K562 (cell line): ENCODE measurements around the gene ADIPOR2. TPM values are rescaled to one million over a fixed set of nuclear protein-coding genes. Genes with fewer than 3 reads are reported as not detected.

Experiments used
- ATAC-seq: fragments of 200-7000 bp; cut with Tn5 transposase; 3 replicates; pipeline ENCODE4 v1.9.1; 2020; ENCODE audit warnings: moderate library complexity
- BruUV-seq: library from RNA; stranded (reverse); fragments of 400-500 nt; replicated peaks from 2 replicates; lab custom pipeline; 2021; lab: Mats Ljungman, UMichigan
- CTCF ChIA-PET: fragments of 300-600 bp; formaldehyde crosslinking; extraction: SDS; loops from one replicate; lab custom pipeline; 2021; ENCODE audit warnings: low intra/inter-chr PET ratio; lab: Yijun Ruan, JAX
- POLR2A ChIA-PET: fragments of 300-600, 350-650 bp; sonication (Branson Sonifier 250); formaldehyde crosslinking; extraction: SDS; loops from one replicate; lab custom pipeline; 2021; ENCODE audit warnings: antibody characterized with exemption, inconsistent platforms; lab: Yijun Ruan, JAX
- DNase-seq, 4 experiments: peaks; one replicate each; pipeline versions ENCODE4 v3.0.0 to v3.0.0-alpha.2; 2011 to 2018; ENCODE audit warnings: low spot score in 3 of 4, mixed read lengths in 3 of 4; ENCODE audit errors: extremely low read depth in 1 of 4
- FAIRE-seq: peaks from 2 replicates; lab custom pipeline; 2011; peaks lifted over from hg19 to GRCh38; lab: Jason Lieb, UNC
- H2AFZ ChIP-seq: 2 replicates; pipeline ENCODE4 v1.6.0; 2011; ENCODE audit warnings: low read depth, low read length, control low read depth, inconsistent platforms
- H3K27ac ChIP-seq: fragments of 200-600 bp; 3 replicates; pipeline ENCODE4 v1.8.0; 2011; ENCODE audit warnings: low read depth, mild to moderate bottlenecking, control low read depth, inconsistent platforms, low read length, moderate library complexity, mixed read lengths; ENCODE audit errors: extremely low read depth
- H3K27me3 ChIP-seq, 2 experiments: fragments of 300-600 bp in 1 of 2; 2 replicates in 1 of 2; 3 replicates in 1 of 2; pipeline versions ENCODE4 v1.6.0 to v1.8.0; 2011; ENCODE audit warnings: inconsistent platforms in 2 of 2, low read length in 2 of 2, mild to moderate bottlenecking in 1 of 2, mixed read lengths in 1 of 2, moderate library complexity in 1 of 2; ENCODE audit not compliant: control insufficient read depth in 2 of 2, insufficient read depth in 2 of 2
- H3K36me3 ChIP-seq: fragments of 300-600 bp; 3 replicates; pipeline ENCODE4 v1.8.0; 2011; ENCODE audit warnings: mild to moderate bottlenecking, low read length, inconsistent platforms; ENCODE audit not compliant: control insufficient read depth, insufficient read depth
- H3K4me1 ChIP-seq, 2 experiments: fragments of 200-600 bp in 1 of 2; replicated peaks in 1 of 2; 2 replicates in 1 of 2; 3 replicates in 1 of 2; pipeline versions ENCODE4 v1.5.1 to v1.8.0; 2011; ENCODE audit warnings: inconsistent platforms in 2 of 2, low read length in 2 of 2, mild to moderate bottlenecking in 1 of 2, mixed read lengths in 1 of 2, moderate library complexity in 1 of 2; ENCODE audit not compliant: control insufficient read depth in 2 of 2, insufficient read depth in 2 of 2
- H3K4me2 ChIP-seq: 2 replicates; pipeline ENCODE4 v1.6.1; 2011; ENCODE audit warnings: low read length, control low read depth, inconsistent platforms, mixed read lengths; ENCODE audit not compliant: insufficient read depth
- H3K4me3 ChIP-seq: fragments of 200-600 bp; sonication (generic), shearing (Covaris generic); 2 replicates; pipeline ENCODE4 v1.5.1; 2016; ENCODE audit warnings: control low read depth, inconsistent platforms
- H3K79me2 ChIP-seq: fragments of 200-600 bp; 3 replicates; pipeline ENCODE4 v1.8.0; 2011; ENCODE audit warnings: low read length, inconsistent platforms; ENCODE audit not compliant: control insufficient read depth, insufficient read depth
- H3K9ac ChIP-seq, 2 experiments: 2 replicates each; pipeline versions ENCODE4 v1.6.0 to v1.6.1; 2011; ENCODE audit warnings: low read depth in 2 of 2, low read length in 2 of 2, control low read depth in 1 of 2, inconsistent platforms in 1 of 2, mild to moderate bottlenecking in 1 of 2, mixed read lengths in 1 of 2; ENCODE audit not compliant: insufficient read depth in 1 of 2
- H3K9me1 ChIP-seq: one replicate; pipeline ENCODE4 v1.6.0; 2011; ENCODE audit warnings: inconsistent platforms, mild to moderate bottlenecking, low read length, moderate library complexity; ENCODE audit not compliant: control insufficient read depth, insufficient read depth
- H3K9me3 ChIP-seq: replicated peaks from 2 replicates; pipeline ENCODE4 v1.5.1; 2011; ENCODE audit warnings: low read depth, low read length, inconsistent platforms; ENCODE audit not compliant: control insufficient read depth, insufficient read depth
- H4K20me1 ChIP-seq: replicated peaks from 2 replicates; pipeline ENCODE4 v1.6.1; 2011; ENCODE audit warnings: low read length, inconsistent platforms, mixed read lengths; ENCODE audit not compliant: control insufficient read depth, insufficient read depth
- ARID2 ChIP-seq: fragments of 450-650 bp; IDR thresholded peaks from 2 replicates; pipeline ENCODE4 v1.6.1; 2017; ENCODE audit warnings: antibody characterized with exemption, mild to moderate bottlenecking
- BCL6 ChIP-seq: fragments of 250-450 bp; sonication (Bioruptor Pico); IDR thresholded peaks from 2 replicates; pipeline ENCODE4 v1.4.0; 2020
- CBX5 ChIP-seq: IDR thresholded peaks from 2 replicates; pipeline ENCODE4 v1.6.1; 2014; ENCODE audit warnings: low read depth, borderline replicate concordance
- CREB1 ChIP-seq, 2 experiments: sonication (generic) in 1 of 2; formaldehyde crosslinking in 1 of 2; IDR thresholded peaks; 2 replicates each; pipeline versions ENCODE4 v1.6.1 to v1.8.0; 2012 to 2022; ENCODE audit warnings: inconsistent platforms in 1 of 2, mild to moderate bottlenecking in 1 of 2, missing genetic modification reagents in 1 of 2, moderate library complexity in 1 of 2
- CSDE1 ChIP-seq, 2 experiments: fragments of 450-650 bp; IDR thresholded peaks; 2 replicates each; pipeline ENCODE4 v1.6.1; 2016; ENCODE audit warnings: mild to moderate bottlenecking in 1 of 2
- ETV6 ChIP-seq, 3 experiments: fragments of 150-350 bp in 1 of 3; sonication (generic) in 1 of 3; formaldehyde crosslinking in 1 of 3; IDR thresholded peaks; 2 replicates each; pipeline versions ENCODE4 v1.6.1 to v1.8.0; 2014 to 2022; ENCODE audit warnings: borderline replicate concordance in 2 of 3, low read depth in 2 of 3, antibody characterized with exemption in 1 of 3, low read length in 1 of 3, mild to moderate bottlenecking in 1 of 3, missing genetic modification reagents in 1 of 3
- HNRNPLL ChIP-seq: fragments of 200-400 bp; formaldehyde crosslinking; IDR thresholded peaks from 2 replicates; pipeline ENCODE4 v1.6.1; 2017; ENCODE audit warnings: low read length, low read depth, mild to moderate bottlenecking; ENCODE audit not compliant: poor library complexity, severe bottlenecking
- MAZ ChIP-seq, 2 experiments: fragments of 450-650 bp in 1 of 2; sonication (generic) in 1 of 2; formaldehyde crosslinking; IDR thresholded peaks in 1 of 2; conservative IDR thresholded peaks in 1 of 2; 2 replicates each; pipeline versions ENCODE4 v1.4.0 to v1.5.0; 2020; ENCODE audit warnings: mild to moderate bottlenecking in 1 of 2, missing genetic modification reagents in 1 of 2
- NCOA2 ChIP-seq, 2 experiments: fragments of 450-650 bp; IDR thresholded peaks; 2 replicates each; pipeline ENCODE4 v1.6.1; 2018; ENCODE audit warnings: mild to moderate bottlenecking in 2 of 2, moderate library complexity in 1 of 2; ENCODE audit not compliant: partially characterized antibody in 2 of 2
- PPARD ChIP-seq: fragments of 250-450 bp; sonication (Bioruptor Pico); IDR thresholded peaks from 2 replicates; pipeline ENCODE4 v1.8.0; 2022; ENCODE audit warnings: inconsistent platforms, mild to moderate bottlenecking, moderate library complexity
- RFX5 ChIP-seq: IDR thresholded peaks from 2 replicates; pipeline ENCODE4 v1.6.1; 2011; ENCODE audit warnings: low read depth, mild to moderate bottlenecking, improper control_type of control experiment, low read length
- STAT5A ChIP-seq: IDR thresholded peaks from 2 replicates; pipeline ENCODE4 v1.6.1; 2012; ENCODE audit warnings: low read length, inconsistent platforms, borderline replicate concordance
- TGIF2 ChIP-seq: sonication (generic); formaldehyde crosslinking; IDR thresholded peaks from 2 replicates; pipeline ENCODE4 v1.8.1; 2022; ENCODE audit warnings: mild to moderate bottlenecking, missing genetic modification reagents, moderate library complexity
- ZSCAN29 ChIP-seq: fragments of 450-650 bp; IDR thresholded peaks from 2 replicates; pipeline ENCODE4 v1.6.1; 2017
- WGBS: fragments of 100-300 bp; shearing (Covaris generic); methylation state at CpG from one replicate; pipeline ENCODE4 v1.1.6; 2016; ENCODE audit warnings: low coverage, mixed read lengths; ENCODE audit not compliant: insufficient coverage; ENCODE audit errors: missing lambda C conversion rate; 5-methylcytosine and 5-hydroxymethylcytosine counted together
- in situ Hi-C: fragments of 300-500 bp; cut with MboI; formaldehyde crosslinking; loops from 4 replicates; pipeline ENCODE4 v1.15.0; 2018; ENCODE audit warnings: inconsistent platforms, mixed read lengths
- intact Hi-C: fragments of 100-400 bp; cut with micrococcal nuclease; formaldehyde crosslinking; loops from 2 replicates; pipeline ENCODE4 v1.14.2; 2022
- polyA plus RNA-seq, 8 experiments: library from polyadenylated mRNA; depleted of rRNA in 4 of 8; stranded (reverse) in 5 of 8; unstranded in 3 of 8; fragments of >200 nt; fragmentation: Nextera tagmentation in 2 of 8; fragmentation: Illumina TruSeq in 1 of 8; extraction: Ambion mirVana in 2 of 8; extraction: Trizol in 1 of 8; gene quantifications; 2 replicates each; pipeline versions ENCODE4 v1.2.1 to v1.2.3, GENCODE V29; 2011 to 2014; ENCODE audit warnings: inconsistent platforms in 1 of 8, missing spikeins in 1 of 8
- total RNA-seq, 7 experiments: library from RNA; depleted of rRNA in 6 of 7; stranded (reverse); fragments of >200 nt in 6 of 7; fragmentation: Illumina TruSeq in 2 of 7; extraction: Trizol in 2 of 7; gene quantifications; 2 replicates each; pipeline versions ENCODE4 v1.2.1 to v1.2.3, GENCODE V29; 2011 to 2021; ENCODE audit warnings: low replicate concordance in 1 of 7

The ADIPOR2 gene
- total and polyA plus RNA-seq, 9 of the 15 experiments (the other 6 are each of a cell fraction or from before 2014, with no cell fraction given): 10.9 to 63.5 (median 46.0) TPM

DNA sequence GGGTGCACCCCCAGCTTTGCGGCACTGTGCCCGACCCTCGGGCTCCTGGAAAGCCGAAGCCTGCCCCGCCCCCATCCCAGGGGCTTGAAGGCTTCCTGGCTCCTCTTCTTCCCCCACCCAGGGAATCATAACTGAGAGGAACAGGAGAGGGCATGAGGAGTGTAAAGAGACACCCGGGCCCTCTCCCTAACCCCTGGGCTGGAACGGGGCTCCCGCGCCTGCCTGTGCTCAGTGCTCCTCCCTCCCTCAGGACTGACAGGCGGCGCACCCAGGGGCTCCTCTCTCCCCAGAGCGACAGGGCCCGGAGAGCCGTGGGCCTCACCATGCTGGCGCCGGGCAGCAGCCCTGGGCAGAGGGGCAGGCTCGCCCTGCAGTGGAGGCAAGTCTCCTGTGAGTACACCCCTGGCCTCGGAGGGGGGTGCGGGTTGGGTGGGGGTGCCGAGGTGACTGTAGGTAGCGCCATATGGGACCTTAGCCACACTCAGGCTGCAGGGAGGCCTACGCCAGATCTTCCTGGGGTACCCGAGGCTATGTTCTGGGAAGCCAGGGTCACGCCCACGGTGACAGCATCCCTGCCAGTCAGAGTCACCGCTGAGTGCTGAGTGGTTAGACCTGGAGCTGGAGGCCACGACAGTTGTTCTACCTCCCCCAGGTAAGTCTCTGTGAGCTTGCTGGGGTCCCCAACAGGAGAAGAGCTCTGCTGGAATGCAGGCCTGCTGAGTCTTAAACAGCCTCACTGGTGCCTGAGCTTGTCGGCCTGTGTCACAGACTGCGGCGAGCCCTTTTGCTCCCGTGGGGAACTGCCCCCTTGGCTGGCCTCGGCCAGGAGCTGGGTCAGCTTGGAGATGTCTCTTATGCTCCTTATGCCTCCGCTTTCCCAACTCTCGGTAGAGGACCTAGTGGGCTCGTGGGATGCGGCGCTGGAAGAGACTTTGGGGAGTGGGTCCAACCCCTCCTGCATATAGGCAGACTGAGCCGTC lies 137.2 kb downstream of the ADIPOR2 start (continued):
- TF ChIP-seq NCOA2 (IDR thresholded peaks at IDR 0.05; ENCODE audit: partially characterized antibody in 2 of 2): no peak
- TF ChIP-seq, all 486 proteins: peak for 0

GRCh38 chr12:1828856-1829255 lies 138.0 kb downstream of the ADIPOR2 start:
- ChIA-PET POLR2A (no interaction called here), CTCF (no interaction called here)
- in situ Hi-C loops: no loop called here
- H3K9me3 ChIP-seq: no peaks in the 10 kb centered on the region
- H3K4me1 ChIP-seq: peaks cover 0 to 18% of the 10 kb centered on the region in 2 experiments; a peak in 2 of 5 replicates
- H3K9ac ChIP-seq: no peak overlapping the region
- intact Hi-C loops: no loop called here
- no peak for FAIRE-seq
- peaks cover 13% of the 10 kb centered on the region for H4K20me1 ChIP-seq
- TF ChIP-seq ETV6 (IDR thresholded peaks at IDR 0.05; ENCODE audit: borderline replicate concordance in 1 of 2, low read depth in 2 of 2, low read length in 1 of 2) (no peak), ETV6 (CRISPR knock-in tag; IDR thresholded peaks at IDR 0.05; ENCODE audit: borderline replicate concordance) (no peak), BCL6 (CRISPR knock-in tag) (no peak), CBX5 (no peak), STAT5A (no peak), CSDE1 (IDR thresholded peaks at IDR 0.05) (no peak), TGIF2 (CRISPR knock-in tag) (no peak), MAZ (CRISPR knock-in tag; conservative IDR thresholded peaks at IDR 0.05 in 1 of 2, IDR thresholded peaks at IDR 0.05 in 1 of 2) (no peak), PPARD (CRISPR knock-in tag) (no peak), HNRNPLL (no peak), RFX5 (no peak), CREB1 (IDR thresholded peaks at IDR 0.05) (no peak), CREB1 (CRISPR knock-in tag; IDR thresholded peaks at IDR 0.05) (no peak), ARID2 (no peak), ZSCAN29 (no peak)
- no peak overlapping the region for H3K4me3 ChIP-seq
- H3K27me3 ChIP-seq: peaks cover 16 to 76% of the 10 kb centered on the region in 2 experiments; a peak in 3 of 5 replicates
- no peak overlapping the region for H3K27ac ChIP-seq
- H3K79me2 ChIP-seq: no peaks in the 10 kb centered on the region
- H3K36me3 ChIP-seq: no peaks in the 10 kb centered on the region
- no peaks in the 10 kb centered on the region for H3K9me1 ChIP-seq
- DNase-seq: no peak
- no TSS peak for BruUV-seq
- no peak overlapping the region for H3K4me2 ChIP-seq
- 24% methylated on average over 14 of the region's 16 CpGs for WGBS
- H2AFZ ChIP-seq: no peak overlapping the region
- ATAC-seq: no peak
